ENCODE results near the gene RASL12.
A peak's percentile ranks its signal among the peaks of the same experiment; 100 is the strongest.

RASL12 gene

GRCh38 chr15:65091946-65092770 lies 24.4 kb upstream of the RASL12 start:
- DNase-seq (ENCODE audit: low read depth) = no peak
- H3K4me3 ChIP-seq (ENCODE audit: low read length) = no peak overlapping the region
- TF ChIP-seq CTCF (conservative IDR thresholded peaks at IDR 0.05; ENCODE audit: low read depth, low read length) = no peak

GRCh38 chr15:65089206-65089824 lies 21.5 kb upstream of the RASL12 start:
- no peak overlapping the region for H3K4me3 ChIP-seq (ENCODE audit: low read length)

GRCh38 chr15:65088643-65089021 lies 20.8 kb upstream of the RASL12 start:
- H3K4me3 ChIP-seq (ENCODE audit: low read length) = no peak overlapping the region
- TF ChIP-seq CTCF (conservative IDR thresholded peaks at IDR 0.05; ENCODE audit: low read depth, low read length) = no peak
- DNase-seq (ENCODE audit: low read depth) = no peak

More at GRCh38 chr15:65089206-65089824, 21.5 kb upstream of the RASL12 start:
- no peak for TF ChIP-seq CTCF (conservative IDR thresholded peaks at IDR 0.05; ENCODE audit: low read depth, low read length)
- DNase-seq (ENCODE audit: low read depth) = no peak

- TF ChIP-seq CTCF (conservative IDR thresholded peaks at IDR 0.05; ENCODE audit: low read depth, low read length) = no peak
- H3K4me3 ChIP-seq (ENCODE audit: low read length) = no peak overlapping the region
- DNase-seq (ENCODE audit: low read depth) = no peak
These were observed 20.3 kb upstream of the RASL12 start for GRCh38 chr15:65087873-65088642.

GRCh38 chr15:65087411-65087810 lies 19.6 kb upstream of the RASL12 start:
- no peak for TF ChIP-seq CTCF (conservative IDR thresholded peaks at IDR 0.05; ENCODE audit: low read depth, low read length)
- H3K4me3 ChIP-seq (ENCODE audit: low read length) = no peak overlapping the region
- DNase-seq (ENCODE audit: low read depth) = no peak

- H3K4me3 ChIP-seq (ENCODE audit: low read length) = no peak overlapping the region
- TF ChIP-seq CTCF (conservative IDR thresholded peaks at IDR 0.05; ENCODE audit: low read depth, low read length) = peak; percentile 50
- no peak for DNase-seq (ENCODE audit: low read depth)
These were observed 18.9 kb upstream of the RASL12 start for GRCh38 chr15:65086680-65087111.

Measured in retinal pigment epithelial cell (primary cell).